Hepatocyte (in vitro differentiated cells): Measurements from ENCODE around the gene TRAPPC5.

ENCODE experiments used
- EZH2 ChIP-seq: fragments of 200-600 bp; sonication (generic); IDR thresholded peaks from 2 replicates; pipeline ENCODE4 v1.6.1; 2016; ENCODE audit warnings: antibody characterized with exemption, mild to moderate bottlenecking, borderline replicate concordance
- EZH2phosphoT487 ChIP-seq: fragments of 200-600 bp; sonication (generic); IDR thresholded peaks from one replicate; pipeline ENCODE4 v1.6.1; 2018; ENCODE audit warnings: antibody characterized with exemption, mild to moderate bottlenecking, low read depth, moderate library complexity; ENCODE audit not compliant: unreplicated experiment, severe bottlenecking
- TF ChIP-seq, protein P1 (sequence below): fragments of 200-600 bp; sonication (generic); IDR thresholded peaks from 2 replicates; pipeline ENCODE4 v1.5.1; 2016; ENCODE audit warnings: antibody characterized with exemption, mild to moderate bottlenecking; ENCODE audit not compliant: poor library complexity

- TF ChIP-seq, protein P1, sequence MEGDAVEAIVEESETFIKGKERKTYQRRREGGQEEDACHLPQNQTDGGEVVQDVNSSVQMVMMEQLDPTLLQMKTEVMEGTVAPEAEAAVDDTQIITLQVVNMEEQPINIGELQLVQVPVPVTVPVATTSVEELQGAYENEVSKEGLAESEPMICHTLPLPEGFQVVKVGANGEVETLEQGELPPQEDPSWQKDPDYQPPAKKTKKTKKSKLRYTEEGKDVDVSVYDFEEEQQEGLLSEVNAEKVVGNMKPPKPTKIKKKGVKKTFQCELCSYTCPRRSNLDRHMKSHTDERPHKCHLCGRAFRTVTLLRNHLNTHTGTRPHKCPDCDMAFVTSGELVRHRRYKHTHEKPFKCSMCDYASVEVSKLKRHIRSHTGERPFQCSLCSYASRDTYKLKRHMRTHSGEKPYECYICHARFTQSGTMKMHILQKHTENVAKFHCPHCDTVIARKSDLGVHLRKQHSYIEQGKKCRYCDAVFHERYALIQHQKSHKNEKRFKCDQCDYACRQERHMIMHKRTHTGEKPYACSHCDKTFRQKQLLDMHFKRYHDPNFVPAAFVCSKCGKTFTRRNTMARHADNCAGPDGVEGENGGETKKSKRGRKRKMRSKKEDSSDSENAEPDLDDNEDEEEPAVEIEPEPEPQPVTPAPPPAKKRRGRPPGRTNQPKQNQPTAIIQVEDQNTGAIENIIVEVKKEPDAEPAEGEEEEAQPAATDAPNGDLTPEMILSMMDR = no peak
- no peak for TF ChIP-seq EZH2phosphoT487
- no peak for TF ChIP-seq EZH2
Observed at GRCh38 chr19:7709932-7710460, 29.4 kb downstream of the TRAPPC5 start.
